ENCODE data around the gene ARID1B. TPM values are rescaled to one million over a fixed set of nuclear protein-coding genes. Genes with fewer than 3 reads are reported as not detected.

ARID1B gene
- total RNA-seq, 1 donor from 2014 or later: 101 TPM

DNA sequence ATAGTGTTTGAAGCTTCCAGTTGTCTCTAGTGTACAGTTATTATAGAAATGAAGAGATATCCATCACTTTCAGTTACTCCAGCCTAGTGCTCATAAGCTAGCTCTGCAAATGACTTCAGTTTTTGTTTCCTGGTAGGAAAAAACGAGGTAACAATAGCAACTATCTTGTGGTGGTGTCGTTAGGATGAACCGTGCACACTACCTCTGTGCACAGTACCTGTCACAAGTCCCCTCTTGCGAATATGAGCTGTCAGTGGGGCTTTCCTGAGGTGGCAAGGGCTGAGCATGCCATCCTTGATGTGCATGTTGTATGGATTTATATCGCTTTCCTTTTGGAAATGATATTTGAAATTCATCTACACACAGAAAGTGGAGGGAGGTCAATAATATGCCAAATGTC, 151.8 kb downstream of the ARID1B start:
- no peak overlapping the region for H3K4me3 Mint-ChIP-seq

DNA sequence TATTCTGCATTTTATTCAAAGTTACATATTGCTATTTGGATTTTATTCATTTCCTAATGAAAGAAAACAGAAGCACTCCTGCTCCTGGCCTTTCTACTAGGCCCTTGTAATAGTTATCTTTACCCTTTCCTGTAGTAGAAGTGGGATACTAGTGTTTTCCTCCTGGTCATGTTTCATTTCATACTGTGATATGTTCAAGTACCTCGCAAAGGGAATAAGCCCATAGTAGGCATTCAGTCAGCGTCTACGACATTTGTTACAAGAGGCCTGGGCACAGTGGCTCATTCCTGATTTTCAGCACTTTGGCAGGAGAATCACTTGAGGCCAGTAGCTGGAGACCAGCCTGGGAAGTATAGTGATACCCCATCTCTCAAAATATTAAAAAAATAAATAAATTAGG, 154.1 kb downstream of the ARID1B start:
- TF ChIP-seq, protein P1, sequence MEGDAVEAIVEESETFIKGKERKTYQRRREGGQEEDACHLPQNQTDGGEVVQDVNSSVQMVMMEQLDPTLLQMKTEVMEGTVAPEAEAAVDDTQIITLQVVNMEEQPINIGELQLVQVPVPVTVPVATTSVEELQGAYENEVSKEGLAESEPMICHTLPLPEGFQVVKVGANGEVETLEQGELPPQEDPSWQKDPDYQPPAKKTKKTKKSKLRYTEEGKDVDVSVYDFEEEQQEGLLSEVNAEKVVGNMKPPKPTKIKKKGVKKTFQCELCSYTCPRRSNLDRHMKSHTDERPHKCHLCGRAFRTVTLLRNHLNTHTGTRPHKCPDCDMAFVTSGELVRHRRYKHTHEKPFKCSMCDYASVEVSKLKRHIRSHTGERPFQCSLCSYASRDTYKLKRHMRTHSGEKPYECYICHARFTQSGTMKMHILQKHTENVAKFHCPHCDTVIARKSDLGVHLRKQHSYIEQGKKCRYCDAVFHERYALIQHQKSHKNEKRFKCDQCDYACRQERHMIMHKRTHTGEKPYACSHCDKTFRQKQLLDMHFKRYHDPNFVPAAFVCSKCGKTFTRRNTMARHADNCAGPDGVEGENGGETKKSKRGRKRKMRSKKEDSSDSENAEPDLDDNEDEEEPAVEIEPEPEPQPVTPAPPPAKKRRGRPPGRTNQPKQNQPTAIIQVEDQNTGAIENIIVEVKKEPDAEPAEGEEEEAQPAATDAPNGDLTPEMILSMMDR (conservative IDR thresholded peaks at IDR 0.05): no peak
- DNase-seq (ENCODE audit: low read depth, low spot score): no peak
- Mint-ChIP-seq H3K36me3 (ENCODE audit: low read depth) (peaks cover 18% of the 10 kb centered on the region), H3K27ac (ENCODE audit: unreplicated experiment) (no peak overlapping the region), H3K27me3 (ENCODE audit: low read depth) (peaks cover 5% of the 10 kb centered on the region), H3K4me1 (peaks cover 29% of the 10 kb centered on the region), H3K9me3 (no peaks in the 10 kb centered on the region), H3K4me3 (no peak overlapping the region)

More for the DNA sequence above, 151.8 kb downstream of the ARID1B start:
- Mint-ChIP-seq H3K27ac (ENCODE audit: unreplicated experiment) (no peak overlapping the region), H3K9me3 (no peaks in the 10 kb centered on the region), H3K27me3 (ENCODE audit: low read depth) (no peaks in the 10 kb centered on the region), H3K4me1 (peaks cover 42% of the 10 kb centered on the region), H3K36me3 (ENCODE audit: low read depth) (peaks cover 13% of the 10 kb centered on the region)
- DNase-seq (ENCODE audit: low read depth, low spot score): no peak
- TF ChIP-seq, protein P1 (conservative IDR thresholded peaks at IDR 0.05): no peak

GRCh38 chr6:156933201-156934068, 156.3 kb downstream of the ARID1B start:
- H3K27me3 Mint-ChIP-seq (ENCODE audit: low read depth): peaks cover 5% of the 10 kb centered on the region
- H3K27ac Mint-ChIP-seq (ENCODE audit: unreplicated experiment): no peak overlapping the region
- H3K36me3 Mint-ChIP-seq (ENCODE audit: low read depth): peaks cover 18% of the 10 kb centered on the region
- H3K4me3 Mint-ChIP-seq: peak overlapping the region; percentile 21
- peaks cover 29% of the 10 kb centered on the region for H3K4me1 Mint-ChIP-seq
- DNase-seq (ENCODE audit: low read depth, low spot score): peak; percentile 23
- no peaks in the 10 kb centered on the region for H3K9me3 Mint-ChIP-seq
- TF ChIP-seq, protein P1 (conservative IDR thresholded peaks at IDR 0.05): peak; percentile 34

GRCh38 chr6:156934069-156934460, 156.9 kb downstream of the ARID1B start:
- H3K27me3 Mint-ChIP-seq (ENCODE audit: low read depth): peaks cover 5% of the 10 kb centered on the region
- no peak overlapping the region for H3K27ac Mint-ChIP-seq (ENCODE audit: unreplicated experiment)
- TF ChIP-seq, protein P1 (conservative IDR thresholded peaks at IDR 0.05): no peak
- H3K4me1 Mint-ChIP-seq: peaks cover 29% of the 10 kb centered on the region
- H3K4me3 Mint-ChIP-seq: peak overlapping the region; percentile 11
- no peak for DNase-seq (ENCODE audit: low read depth, low spot score)
- peaks cover 16% of the 10 kb centered on the region for H3K36me3 Mint-ChIP-seq (ENCODE audit: low read depth)
- no peaks in the 10 kb centered on the region for H3K9me3 Mint-ChIP-seq

DNA sequence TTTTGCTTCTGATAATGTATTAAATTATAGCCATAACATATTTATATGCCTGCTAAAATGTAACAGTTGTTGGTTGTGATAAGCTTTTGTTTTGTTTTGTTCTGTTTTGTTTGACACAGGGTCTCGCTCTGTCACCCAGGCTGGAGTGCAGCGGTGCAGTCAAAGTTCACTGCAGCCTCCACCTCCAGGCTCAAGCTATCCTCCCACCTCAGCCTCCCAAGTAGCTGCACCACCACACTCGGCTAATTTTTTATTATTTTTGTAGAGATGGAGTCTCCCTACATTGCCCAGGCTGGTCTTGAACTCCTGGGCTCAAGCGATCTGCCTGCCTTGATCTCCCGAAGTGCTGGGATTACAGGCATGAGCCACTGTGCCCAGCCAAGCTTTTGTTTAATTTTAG, 157.8 kb downstream of the ARID1B start:
- peaks cover 5% of the 10 kb centered on the region for H3K27me3 Mint-ChIP-seq (ENCODE audit: low read depth)
- TF ChIP-seq, protein P1 (conservative IDR thresholded peaks at IDR 0.05): no peak
- no peak for DNase-seq (ENCODE audit: low read depth, low spot score)
- H3K27ac Mint-ChIP-seq (ENCODE audit: unreplicated experiment): no peak overlapping the region
- no peaks in the 10 kb centered on the region for H3K9me3 Mint-ChIP-seq
- peaks cover 10% of the 10 kb centered on the region for H3K36me3 Mint-ChIP-seq (ENCODE audit: low read depth)
- peaks cover 29% of the 10 kb centered on the region for H3K4me1 Mint-ChIP-seq
- no peak overlapping the region for H3K4me3 Mint-ChIP-seq

Measured in neural crest cell (in vitro differentiated cells).